HG02870 (cell line): ENCODE measurements around the gene LRRC3C.

Experiments
- ATAC-seq: cut with Tn5 transposase; IDR thresholded peaks from one replicate; pipeline ENCODE4 v1.9.1; 2021; ENCODE audit warnings: mild to moderate bottlenecking, moderate library complexity; ENCODE audit not compliant: unreplicated experiment

Gene LRRC3C

DNA sequence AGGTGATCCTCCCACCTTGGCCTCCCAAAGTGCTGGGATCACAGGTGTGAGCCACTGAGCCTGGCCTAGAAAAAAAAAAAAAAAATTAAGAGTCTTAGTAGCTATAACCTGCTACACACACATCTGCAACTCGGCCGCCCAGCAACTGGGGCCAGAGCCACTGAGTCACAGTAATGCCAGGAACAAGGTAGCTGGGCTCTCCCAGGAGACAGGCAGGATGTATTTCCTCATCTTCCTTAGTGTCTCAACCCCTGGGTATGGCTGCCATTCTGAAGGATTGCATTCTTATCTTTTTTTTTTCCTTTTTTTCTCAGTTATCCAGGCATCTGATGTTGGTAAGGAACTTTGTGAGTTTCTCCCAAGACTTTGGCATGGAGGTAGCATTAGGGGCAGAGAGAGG lies 46.0 kb downstream of the LRRC3C start:
- no peak for ATAC-seq

DNA sequence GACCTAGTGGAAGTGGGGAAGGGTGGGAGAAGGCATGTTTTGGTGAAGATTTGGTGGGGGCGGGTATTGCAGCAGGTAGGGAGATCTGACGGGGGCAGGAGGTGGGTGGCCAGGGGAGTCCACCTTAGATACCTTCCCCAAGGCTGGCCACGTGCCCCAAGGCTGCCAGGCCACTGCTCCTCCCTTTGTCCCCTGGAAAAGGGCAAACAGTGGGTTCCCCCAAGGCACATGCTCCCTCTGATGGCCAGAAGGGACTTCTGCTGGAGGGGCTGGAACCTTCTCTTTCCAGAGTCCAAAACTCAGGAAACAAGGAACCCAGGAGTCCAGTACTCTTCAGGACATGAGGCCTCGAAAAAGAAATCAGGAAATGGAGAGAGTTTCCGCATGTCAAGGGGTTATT lies 46.9 kb downstream of the LRRC3C start:
- no peak for ATAC-seq

DNA sequence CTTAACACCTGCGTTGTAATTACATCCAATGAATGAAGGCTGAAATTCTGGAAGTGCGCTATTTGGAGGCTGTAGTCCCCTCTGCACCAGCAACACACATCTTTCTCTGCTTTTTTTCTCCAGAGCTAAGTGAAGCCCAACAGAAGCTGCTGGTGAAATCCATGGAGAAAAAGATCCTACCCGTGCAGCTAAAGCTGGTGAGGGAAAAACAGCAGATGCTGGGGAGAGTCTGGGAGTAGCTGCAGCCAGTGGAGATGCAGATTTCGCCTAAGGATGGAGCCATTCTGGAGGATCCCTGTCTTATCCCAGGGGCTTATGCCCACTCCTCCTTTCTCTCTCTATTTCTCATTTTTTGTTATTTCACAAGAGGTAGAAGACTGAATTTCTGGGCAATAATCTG lies 48.3 kb downstream of the LRRC3C start:
- no peak for ATAC-seq

DNA sequence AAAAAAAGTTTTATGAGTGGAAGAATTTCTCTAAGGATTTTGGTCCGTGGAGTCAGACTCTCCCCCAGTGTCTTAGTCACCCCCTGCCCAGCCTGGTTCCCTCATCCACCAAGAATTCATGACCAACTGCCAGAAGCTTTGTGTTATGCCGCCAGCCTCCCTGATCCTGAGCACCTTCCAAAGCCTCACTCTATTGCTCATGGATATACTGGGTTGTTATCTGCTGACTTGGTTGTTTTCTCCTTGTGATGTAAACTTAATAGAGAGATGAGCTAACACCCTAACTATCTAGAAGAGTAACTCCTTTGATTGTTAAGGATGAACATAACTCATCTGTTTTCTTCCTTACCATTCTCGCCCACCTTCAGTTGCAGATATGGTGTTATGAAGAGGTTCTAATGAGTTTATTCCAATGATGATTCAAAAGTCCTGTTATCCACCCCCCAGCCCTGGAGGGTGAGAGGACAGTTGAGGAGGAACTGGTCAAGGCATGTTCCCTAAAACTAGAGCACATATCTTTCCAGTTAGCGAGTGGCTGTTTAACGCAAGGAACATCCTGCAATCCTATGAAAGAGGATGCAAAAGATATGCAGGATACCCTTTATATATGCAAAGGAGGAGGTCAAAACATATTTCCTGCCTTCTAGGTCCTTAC lies 51.6 kb downstream of the LRRC3C start:
- ATAC-seq = no peak

DNA sequence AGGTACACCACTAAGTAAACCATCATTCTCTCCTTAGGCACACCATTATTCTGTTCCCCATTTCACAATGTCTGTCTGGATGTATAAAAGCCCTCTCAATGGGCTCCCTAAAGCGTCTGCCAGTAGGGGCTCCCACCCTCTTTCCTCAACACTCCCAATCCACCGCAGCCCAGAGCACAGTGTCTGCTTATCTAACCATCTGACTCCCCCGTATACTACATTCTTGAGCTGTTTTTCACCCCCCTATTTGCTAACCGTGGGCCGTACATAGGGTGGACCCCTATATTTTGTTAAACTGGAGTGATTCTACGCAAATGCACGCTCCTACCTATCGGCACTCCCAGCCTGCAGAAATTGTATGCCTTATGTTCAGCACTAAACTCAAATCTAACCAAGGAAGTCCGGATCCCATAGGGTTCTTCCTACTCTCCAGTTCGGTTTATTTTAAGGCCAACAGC lies 52.4 kb downstream of the LRRC3C start:
- ATAC-seq = peak; percentile 12

DNA sequence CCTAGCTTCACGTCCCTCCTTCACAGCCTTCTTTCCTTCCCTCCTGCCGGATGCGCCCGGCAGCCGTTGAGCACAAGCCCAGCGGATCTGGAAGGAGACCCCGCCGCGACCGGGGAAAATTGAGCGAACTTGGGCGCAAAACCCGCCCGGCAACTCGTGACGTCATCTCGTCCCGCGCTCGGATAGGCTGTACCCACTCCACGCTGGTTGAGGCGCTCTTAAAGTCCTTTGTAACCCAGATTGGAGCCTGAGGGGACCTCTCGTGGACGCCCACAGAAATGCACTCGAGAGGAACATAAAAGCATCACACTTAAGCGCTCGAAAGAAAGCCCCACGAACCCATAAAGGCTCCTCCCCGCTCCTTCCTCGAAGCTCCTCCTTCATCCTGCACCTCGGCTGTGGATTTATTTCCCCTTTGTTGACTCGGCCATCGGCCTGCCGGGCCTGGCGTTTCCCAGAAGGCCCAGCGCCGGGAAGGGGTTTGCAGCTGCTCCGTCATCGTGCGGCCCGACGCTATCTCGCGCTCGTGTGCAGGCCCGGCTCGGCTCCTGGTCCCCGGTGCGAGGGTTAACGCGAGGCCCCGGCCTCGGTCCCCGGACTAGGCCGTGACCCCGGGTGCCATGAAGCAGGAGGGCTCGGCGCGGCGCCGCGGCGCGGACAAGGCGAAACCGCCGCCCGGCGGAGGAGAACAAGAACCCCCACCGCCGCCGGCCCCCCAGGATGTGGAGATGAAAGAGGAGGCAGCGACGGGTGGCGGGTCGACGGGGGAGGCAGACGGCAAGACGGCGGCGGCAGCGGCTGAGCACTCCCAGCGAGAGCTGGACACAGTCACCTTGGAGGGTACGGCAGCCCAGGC lies 53.0 kb downstream of the LRRC3C start, which contains the start of gene PSMD3:
Gene PSMD3, plus strand, starts transcription at position 457 of the 856 bp plus-strand sequence. Its CDS starts 164 bp downstream, at position 621.
- peak; percentile 91 for ATAC-seq

DNA sequence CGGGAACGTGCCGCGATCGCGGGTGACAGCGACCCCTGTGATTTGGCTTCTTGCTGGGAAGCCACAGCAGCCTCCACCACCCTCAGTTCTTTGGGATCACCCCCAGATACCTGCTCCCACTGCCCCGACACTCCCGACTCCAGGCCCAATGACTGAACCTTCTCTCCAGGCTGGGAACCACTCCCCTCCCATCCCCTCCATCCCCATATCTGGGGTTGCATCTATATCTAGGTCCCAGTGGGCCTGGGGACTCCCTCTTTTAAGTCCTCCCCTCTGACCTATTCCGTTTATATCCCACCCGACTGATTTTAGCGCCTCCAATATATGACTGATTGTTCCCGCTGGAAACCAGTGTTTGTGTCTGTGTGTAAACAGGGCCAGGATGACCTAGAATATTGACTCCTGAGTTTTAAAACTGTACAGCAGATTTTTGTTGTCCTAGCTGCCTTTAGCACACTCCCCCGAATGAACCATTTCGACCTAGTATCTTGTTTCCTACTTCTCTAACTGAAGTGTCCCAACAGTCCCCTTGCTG lies 53.7 kb downstream of the LRRC3C start:
- ATAC-seq = no peak

DNA sequence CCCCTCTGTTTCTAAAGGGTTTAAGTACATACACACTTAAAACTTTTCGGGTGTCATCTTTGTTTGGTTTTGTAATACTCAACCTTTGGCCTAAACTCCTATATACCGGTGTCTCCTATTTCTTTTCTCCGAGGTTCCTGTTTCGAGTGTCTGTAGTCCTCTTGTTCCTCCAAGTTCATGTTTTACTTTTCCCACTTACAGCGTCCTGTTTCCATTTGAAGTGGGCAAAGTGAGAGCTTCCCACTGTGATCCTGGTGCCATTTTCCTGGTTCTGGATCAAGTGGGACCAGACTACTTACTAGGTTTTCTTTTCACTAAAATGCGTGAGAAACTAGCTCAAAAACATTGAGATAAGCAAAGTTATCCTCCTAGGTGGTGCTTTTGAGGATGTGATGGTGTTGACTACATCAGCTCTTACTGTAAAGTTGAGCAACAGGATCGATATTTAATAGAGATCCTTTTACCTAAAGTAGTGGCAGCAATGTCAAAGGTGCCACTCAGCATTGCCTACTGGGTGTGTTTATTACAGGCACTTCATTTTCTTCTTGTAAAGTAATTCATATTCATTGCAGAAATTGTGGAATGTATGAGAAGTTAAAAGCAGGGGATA lies 54.3 kb downstream of the LRRC3C start:
- ATAC-seq = no peak

DNA sequence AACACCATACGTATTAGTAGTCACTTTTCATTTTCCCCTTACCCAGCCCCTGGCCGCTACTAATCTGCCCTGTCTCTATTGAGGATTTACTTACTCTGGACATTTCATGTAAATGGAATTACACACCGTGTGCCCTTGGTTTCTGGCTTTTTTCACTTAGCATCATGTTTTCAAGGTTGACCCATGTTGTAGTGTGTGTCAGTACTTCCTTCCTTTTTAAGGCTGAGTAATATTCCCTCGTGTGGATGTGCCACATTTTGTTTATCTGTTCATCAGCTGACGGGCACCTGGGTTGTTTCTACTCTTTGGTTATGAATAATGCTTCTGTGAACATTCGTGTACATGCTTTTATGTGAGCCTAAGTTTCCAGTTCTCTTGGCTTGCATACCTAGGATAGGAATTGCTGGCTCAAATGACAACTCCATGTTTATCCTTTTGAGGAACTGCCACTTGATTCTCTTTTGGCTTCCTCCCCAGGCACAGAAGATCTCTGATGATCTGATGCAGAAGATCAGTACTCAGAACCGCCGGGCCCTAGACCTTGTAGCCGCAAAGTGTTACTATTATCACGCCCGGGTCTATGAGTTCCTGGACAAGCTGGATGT lies 60.8 kb downstream of the LRRC3C start:
- ATAC-seq = no peak

DNA sequence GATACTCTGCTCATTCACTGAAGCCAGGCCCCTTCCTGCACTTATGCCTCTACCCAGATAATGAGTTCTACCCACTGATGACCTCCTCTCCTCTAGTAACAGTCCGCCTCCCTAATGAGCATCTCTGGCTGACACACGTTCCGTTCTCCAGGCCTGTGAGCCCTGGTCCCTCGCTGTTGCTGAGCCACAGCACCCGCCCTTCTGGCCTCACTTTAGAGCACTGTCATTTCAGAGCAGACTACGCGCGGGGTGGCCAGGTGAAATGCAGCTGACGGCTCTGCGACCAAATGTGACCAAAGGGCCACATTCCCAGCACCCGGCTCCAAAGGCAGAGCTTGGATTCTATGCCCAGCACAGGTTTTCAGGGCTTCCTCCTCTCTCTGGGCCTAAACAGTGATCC lies 66.9 kb downstream of the LRRC3C start:
- ATAC-seq = no peak
